ENCODE results near the gene QRICH2.
"Not testable (repeated sequence)": the region's sequence is repeated elsewhere in the genome, so short reads cannot be mapped to it uniquely, and the experiment has no call there.

QRICH2 gene

DNA sequence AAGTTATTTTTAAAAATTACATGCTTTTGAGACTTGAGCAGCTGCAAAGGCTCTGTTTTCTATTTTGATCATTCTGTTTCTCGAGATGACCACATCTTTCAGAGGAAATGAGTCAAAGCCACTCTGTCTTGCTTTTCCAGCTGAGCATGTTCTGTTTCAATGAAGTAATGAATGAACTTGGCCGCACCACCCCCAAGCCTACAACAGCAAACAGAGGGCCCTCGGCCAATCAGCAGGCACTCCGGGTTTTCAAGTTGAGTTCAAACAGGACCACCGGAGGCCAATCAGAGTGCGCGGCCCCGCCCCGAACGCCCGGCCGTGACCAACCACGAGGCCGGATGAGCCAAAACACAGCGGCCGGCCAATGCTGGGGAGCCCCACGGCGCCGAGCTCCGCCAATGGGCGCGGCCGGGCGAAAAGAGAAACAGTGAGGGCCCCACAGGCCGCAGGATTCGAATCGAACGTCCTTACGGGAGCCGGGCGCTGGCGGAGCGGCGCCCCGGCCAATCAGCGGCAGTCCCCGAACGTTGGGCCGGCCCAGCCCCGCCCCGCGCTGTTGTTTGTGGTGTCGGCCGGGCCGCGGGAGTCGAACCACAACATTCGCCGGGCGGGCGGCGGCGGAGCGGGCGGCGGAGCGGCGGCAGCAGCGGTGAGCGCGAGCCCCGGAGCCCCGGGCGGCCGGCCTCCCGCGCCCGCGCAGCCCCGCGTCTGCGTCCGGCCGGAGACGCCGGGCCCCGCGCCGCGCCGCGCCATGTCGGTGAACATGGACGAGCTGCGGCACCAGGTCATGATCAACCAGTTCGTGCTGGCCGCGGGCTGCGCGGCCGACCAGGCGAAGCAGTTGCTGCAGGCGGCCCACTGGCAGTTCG is 43.1 kb downstream of the QRICH2 start, which contains the start of gene UBALD2:
Gene UBALD2, plus strand, starts transcription at position 594 of the 869 bp plus-strand sequence. Its CDS starts 158 bp downstream, at position 752.
- DNase-seq = peak; percentile 100

- no peak for DNase-seq
Measured at GRCh38 chr17:76264425-76264754, 43.7 kb downstream of the QRICH2 start.

GRCh38 chr17:76263896-76264295 is 44.2 kb downstream of the QRICH2 start:
- no peak for DNase-seq

GRCh38 chr17:76262732-76263344 is 45.2 kb downstream of the QRICH2 start:
- DNase-seq = no peak

DNA sequence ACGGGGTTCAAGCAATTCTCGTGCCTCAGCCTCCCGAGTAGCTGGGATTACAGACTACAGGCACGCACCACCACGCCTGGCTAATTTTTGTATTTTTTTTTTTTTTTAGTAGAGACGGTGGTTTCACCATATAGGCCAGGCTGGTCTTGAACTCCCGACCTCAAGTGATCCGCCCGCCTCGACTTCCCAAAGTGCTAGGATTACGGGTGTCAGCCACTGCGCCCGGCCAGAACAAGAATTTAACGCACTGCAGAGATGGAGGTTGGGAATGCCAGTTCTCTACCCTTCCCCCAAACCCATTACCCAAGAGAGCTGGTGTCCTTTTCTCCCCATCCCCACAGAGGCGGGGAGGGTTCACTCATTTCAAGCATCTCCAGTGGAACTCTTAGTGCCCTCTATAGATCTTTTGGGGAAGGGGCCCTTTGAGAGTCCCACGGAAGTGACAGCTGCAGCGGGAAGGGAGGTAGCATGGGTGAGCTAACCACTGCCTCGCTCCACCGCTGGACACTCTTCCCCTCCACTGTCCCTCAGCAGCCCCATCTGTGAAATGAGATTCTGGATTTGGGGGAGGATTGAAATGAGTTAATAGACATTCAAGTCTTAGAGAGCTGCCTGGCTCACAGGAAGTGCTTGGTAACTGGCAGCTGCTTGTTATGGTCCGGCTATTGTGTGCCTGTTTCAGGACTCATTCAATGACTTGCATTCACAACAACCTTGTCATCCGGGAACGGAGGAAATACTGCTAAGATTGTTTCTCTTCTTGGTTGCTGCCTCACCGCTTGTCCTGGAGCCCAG is 46.5 kb downstream of the QRICH2 start:
- no peak for DNase-seq

DNA sequence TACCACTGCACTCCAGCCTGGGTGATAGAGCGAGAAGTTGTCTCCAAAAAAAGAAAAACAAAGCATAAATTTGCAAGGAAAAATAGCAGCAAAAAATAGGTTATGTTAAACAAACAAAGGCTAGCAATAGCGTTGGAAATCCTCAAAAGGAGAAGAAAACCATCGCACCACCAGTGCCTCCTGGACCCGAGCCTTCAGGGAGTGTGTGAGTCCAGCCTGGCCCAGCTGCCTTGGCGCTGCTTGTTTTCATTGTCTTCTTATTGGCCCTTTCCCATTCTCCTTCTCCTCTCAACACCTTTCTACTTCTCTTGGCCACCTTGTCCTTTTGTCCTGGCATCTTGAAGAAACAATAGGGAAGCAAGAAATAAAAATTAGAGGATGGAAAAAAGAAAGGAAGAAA is 47.4 kb downstream of the QRICH2 start:
- DNase-seq = no peak

GRCh38 chr17:76260220-76260619 is 47.9 kb downstream of the QRICH2 start:
- DNase-seq = no peak

GRCh38 chr17:76256430-76257050 is 51.5 kb downstream of the QRICH2 start:
- DNase-seq = not testable (repeated sequence)

DNA sequence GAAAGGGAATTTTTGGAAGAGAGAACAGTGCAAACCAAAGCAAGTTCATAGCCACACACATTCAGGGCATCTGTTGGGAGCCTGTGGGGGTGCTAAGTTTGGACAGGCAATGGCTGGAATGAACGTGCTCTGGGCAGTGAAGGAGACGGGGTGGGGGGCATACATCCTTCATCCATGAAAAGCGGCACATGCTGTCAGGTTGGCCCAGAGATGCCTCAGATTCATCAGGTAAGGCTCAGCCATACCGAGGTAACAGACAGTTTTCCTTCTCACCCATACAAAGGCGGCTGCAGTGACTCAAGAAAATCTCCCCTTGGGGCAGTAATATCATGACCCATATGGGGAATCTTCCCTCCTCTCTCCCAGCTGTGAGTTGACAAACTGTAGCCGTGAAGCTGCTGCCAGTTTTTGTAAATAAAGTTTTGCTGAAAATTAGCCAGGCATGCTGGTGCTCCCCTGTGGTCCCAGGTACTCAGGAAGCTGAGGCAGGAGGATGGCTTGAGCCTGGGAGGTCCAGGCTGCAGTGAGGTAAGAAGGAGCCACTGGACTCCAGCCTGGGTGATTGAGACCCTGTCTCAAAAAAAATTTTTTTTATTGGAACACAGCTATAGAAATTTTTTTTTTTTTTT is 52.2 kb downstream of the QRICH2 start:
- no peak for DNase-seq

GRCh38 chr17:76254275-76254674 is 53.8 kb downstream of the QRICH2 start:
- no peak for DNase-seq

- DNase-seq = no peak
Measured at GRCh38 chr17:76253841-76254240, 54.2 kb downstream of the QRICH2 start.

GRCh38 chr17:76252967-76253766 is 54.9 kb downstream of the QRICH2 start:
- not testable (repeated sequence) for DNase-seq

DNA sequence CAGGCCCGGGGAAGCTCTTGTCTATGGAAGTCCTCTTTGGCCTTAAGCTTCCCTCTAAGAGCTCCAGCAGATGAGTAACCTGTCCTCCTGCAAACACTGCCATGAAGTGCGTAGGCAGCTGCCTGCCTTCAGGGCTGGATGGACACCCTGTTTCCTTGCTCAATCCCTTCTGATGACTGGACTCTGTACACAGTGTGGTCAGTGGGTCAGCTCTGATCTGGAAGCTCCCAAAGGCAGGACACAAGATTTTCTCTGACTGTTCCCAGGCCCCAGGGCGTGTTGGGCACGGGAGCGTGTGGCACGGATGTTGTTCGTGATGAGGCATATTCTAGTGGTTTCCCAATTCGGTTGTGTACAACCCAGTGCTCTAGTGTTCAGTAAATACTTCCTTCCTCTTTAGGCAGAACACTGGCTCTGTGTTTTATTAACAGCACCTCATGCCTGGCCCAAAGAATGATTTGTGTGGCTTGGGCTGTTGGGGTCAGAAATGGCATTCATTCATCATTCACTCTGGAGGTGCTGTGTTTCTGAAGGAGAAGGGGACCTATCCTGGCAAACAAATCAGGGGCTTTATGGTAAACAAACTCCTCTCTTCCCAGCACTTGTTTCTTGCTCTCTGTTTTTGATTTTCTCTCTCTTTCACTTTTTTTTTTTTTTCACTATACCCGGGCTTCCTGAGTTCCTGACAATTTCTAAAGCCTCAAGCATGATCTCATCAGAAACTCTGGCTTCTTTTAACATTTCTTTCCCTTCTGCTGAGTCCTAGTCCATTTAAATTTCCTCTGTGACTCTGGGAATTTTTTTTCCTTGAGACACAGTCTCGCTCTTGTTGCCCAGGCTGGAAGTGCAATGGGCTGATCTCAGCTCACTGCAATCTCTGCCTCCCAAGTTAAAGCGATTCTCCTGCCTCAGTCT is 55.8 kb downstream of the QRICH2 start:
- no peak for DNase-seq

- no peak for DNase-seq
Measured at GRCh38 chr17:76251478-76252039, 56.5 kb downstream of the QRICH2 start.

DNA sequence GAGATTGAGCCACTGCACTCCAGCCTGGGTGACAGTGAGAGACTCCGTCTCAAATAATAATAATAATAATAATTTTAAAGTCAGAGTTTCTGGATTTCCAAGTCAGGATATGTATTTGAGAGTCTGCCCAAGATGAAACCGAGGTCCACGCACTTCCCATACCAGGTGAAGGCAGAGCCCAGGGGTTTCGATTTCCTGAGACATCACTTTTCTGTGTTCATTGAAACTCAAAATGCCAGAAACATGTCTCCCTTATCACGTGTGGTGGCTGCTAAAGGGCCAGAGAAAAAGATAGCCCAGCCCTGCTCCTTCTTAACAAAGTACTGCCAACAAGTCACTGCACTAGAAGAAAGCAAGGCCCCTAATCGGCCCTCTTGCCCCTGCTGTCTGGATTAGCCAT is 57.9 kb downstream of the QRICH2 start:
- no peak for DNase-seq

DNA sequence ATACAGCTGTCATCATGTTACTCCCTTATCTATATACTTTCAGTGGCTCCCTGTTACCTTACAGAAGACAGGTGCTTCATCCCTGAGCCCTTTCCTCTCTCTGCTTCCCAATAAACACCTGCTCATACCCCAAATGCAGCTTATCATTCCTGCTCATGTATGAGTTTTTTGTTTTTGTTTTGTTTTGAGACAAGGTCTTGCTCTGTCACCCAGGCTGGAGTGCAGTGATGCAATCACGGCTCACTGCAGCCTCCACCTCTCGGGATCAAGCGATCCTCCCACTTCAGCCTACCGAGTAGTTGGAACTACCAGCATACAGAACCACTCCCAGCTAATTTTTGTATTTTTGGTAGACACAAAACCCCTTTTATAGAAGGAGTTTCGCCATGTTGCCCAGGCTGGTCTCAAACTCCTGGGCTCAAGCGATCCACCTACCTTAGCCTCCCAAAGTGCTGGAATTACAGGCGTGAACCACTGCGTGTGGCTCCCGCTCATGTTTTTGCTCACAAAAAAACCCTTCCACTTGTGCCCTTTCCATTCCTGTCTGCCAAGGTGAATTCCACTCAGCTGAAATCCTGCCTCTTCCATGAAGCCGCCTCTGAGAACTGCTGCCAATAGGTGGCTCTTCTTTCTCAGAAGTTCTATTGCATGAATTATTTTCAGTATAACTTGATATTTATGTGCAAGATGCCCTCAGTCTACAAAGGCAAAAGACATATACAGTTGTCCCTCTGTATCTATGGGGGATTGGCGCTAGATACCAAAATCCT is 59.9 kb downstream of the QRICH2 start:
- no peak for DNase-seq

GRCh38 chr17:76247304-76247703 is 60.8 kb downstream of the QRICH2 start:
- DNase-seq = no peak

DNA sequence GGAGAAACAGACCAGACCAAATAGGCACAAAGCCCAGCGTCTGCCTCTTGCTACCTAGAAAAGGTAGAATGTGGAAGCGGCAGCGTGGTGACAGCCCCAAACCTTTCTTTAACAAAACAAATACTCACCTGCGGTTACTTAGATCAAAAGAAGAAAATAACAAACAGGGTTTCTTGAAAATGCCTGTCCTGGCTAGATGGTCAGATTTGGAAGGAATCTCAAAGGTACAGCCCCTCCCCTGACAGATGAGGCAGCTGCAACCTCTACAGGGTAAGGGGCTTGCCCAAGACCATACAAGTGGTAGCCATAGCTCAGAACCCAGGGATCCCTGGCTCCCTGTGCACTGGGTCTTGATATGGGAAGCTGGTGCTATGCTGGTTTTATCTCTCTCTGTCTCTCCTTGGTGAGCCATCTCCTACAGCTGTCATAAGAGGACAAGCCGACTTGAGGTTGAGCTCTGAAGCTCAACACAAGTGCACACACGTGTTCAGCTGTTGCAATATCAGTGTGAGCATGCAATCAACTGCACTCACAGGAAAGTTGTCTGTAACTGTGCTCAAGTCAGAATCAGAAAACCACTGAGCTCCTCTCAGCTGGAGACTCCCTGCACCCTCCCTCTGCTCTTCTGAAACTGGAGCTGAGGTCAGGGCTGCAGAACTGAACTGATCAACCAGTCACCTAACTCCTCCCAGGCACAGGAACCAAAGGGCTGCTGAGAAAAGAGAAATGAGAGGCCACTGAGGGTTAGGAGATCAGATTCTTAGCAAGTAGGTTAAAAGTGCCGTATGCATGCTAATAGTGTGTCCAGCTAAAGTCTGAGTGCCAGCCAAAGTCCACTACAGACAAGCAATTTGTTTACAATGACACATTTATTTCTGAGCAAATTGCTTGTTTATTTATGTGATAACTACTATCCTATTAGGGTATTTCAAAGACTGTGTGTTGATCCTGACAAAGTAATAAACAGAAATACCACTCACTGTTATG is 61.7 kb downstream of the QRICH2 start:
- peak; percentile 48 for DNase-seq

All from fibroblast of skin of right quadriceps (primary cell).